HCT116 (cell line): ENCODE measurements around the gene KCNK10. TPM values are rescaled to one million over a fixed set of nuclear protein-coding genes. Genes with fewer than 3 reads are reported as not detected.

Experiments used
- ATAC-seq: fragments of 200-7000 bp; cut with Tn5 transposase; 2 replicates; pipeline ENCODE4 v1.9.1; 2020; ENCODE audit warnings: mild to moderate bottlenecking, moderate library complexity
- BruUV-seq: library from RNA; stranded (reverse); fragments of 400-500 nt; replicated peaks from 2 replicates; lab custom pipeline; 2021; lab: Mats Ljungman, UMichigan
- CTCF ChIA-PET: fragments of 300-600 bp; sonication (Branson Sonifier 250); formaldehyde crosslinking; loops from one replicate; lab custom pipeline; 2021; ENCODE audit warnings: antibody characterized with exemption; lab: Charles Lee
- POLR2A ChIA-PET: fragments of 300-600, 350-600 bp; sonication (Branson Sonifier 250); formaldehyde crosslinking; loops from one replicate; lab custom pipeline; 2021; ENCODE audit warnings: antibody characterized with exemption; lab: Charles Lee
- RAD21 ChIA-PET, 2 experiments: fragments of 300-600 bp; sonication (Branson Sonifier 250); formaldehyde crosslinking; loops; one replicate each; lab custom pipeline; 2023; ENCODE audit warnings: low total read pairs in 2 of 2; ENCODE audit not compliant: uncharacterized antibody in 2 of 2, unreplicated experiment in 2 of 2, low non-redundant PET in 1 of 2; lab: Charles Lee
- DNase-seq: peaks from one replicate; pipeline ENCODE4 v3.0.0-alpha.2; 2010; ENCODE audit warnings: low read depth, low spot score
- H2AFZ ChIP-seq: fragments of 200-600 bp; shearing (Covaris generic), sonication (generic); 2 replicates; pipeline ENCODE4 v1.6.1; 2017; ENCODE audit warnings: low read depth, mixed run types, mixed read lengths, antibody characterized with exemption, low read length; ENCODE audit not compliant: poor library complexity, severe bottlenecking
- H3K27ac ChIP-seq: 2 replicates; pipeline ENCODE4 v1.5.1; 2012; ENCODE audit warnings: low read depth, low read length
- H3K27me3 ChIP-seq: fragments of 200-600 bp; sonication (generic); 2 replicates; pipeline ENCODE4 v1.6.1; 2016; ENCODE audit warnings: mixed run types, low read length, mixed read lengths; ENCODE audit not compliant: insufficient read depth
- H3K36me3 ChIP-seq, 2 experiments: fragments of 200-500 bp in 1 of 2; fragments of 200-600 bp in 1 of 2; sonication (Bioruptor generic) in 1 of 2; sonication (generic) in 1 of 2; 2 replicates each; pipeline versions ENCODE4 v1.5.1 to v1.6.1; 2014 to 2016; ENCODE audit warnings: low read length in 2 of 2, inconsistent platforms in 1 of 2, mixed read lengths in 1 of 2, mixed run types in 1 of 2; ENCODE audit not compliant: insufficient read depth in 2 of 2, control insufficient read depth in 1 of 2
- H3K4me1 ChIP-seq, 2 experiments: fragments of 200-600 bp in 1 of 2; sonication (generic) in 1 of 2; 2 replicates each; pipeline versions ENCODE4 v1.5.1 to v1.6.1; 2012 to 2017; ENCODE audit warnings: low read length in 2 of 2, inconsistent platforms in 1 of 2, mild to moderate bottlenecking in 1 of 2, mixed read lengths in 1 of 2, mixed run types in 1 of 2, moderate library complexity in 1 of 2; ENCODE audit not compliant: insufficient read depth in 2 of 2, control insufficient read depth in 1 of 2
- H3K4me2 ChIP-seq: fragments of 200-600 bp; sonication (generic); 2 replicates; pipeline ENCODE4 v1.6.1; 2017; ENCODE audit warnings: mixed run types, low read length, mixed read lengths
- H3K4me3 ChIP-seq, 2 experiments: fragments of 200-600 bp in 1 of 2; sonication (generic) in 1 of 2; replicated peaks in 1 of 2; 2 replicates each; pipeline ENCODE4 v1.5.1; 2011 to 2016; ENCODE audit warnings: low read length in 2 of 2, control low read depth in 1 of 2, low read depth in 1 of 2, mild to moderate bottlenecking in 1 of 2, mixed read lengths in 1 of 2, mixed run types in 1 of 2
- H3K79me2 ChIP-seq: fragments of 200-600 bp; sonication (generic); 2 replicates; pipeline ENCODE4 v1.6.1; 2017; ENCODE audit warnings: mild to moderate bottlenecking, mixed run types, low read length, moderate library complexity, mixed read lengths; ENCODE audit not compliant: insufficient read depth
- H3K9ac ChIP-seq: fragments of 200-600 bp; sonication (generic); 2 replicates; pipeline ENCODE4 v1.6.1; 2016; ENCODE audit warnings: low read length, mixed read lengths
- H3K9me2 ChIP-seq: fragments of 200-600 bp; sonication (generic), shearing (Covaris generic); 2 replicates; pipeline ENCODE4 v1.6.1; 2017; ENCODE audit warnings: mixed run types, mild to moderate bottlenecking, moderate library complexity; ENCODE audit not compliant: insufficient read depth
- H3K9me3 ChIP-seq, 2 experiments: fragments of 200-500 bp in 1 of 2; fragments of 200-600 bp in 1 of 2; sonication (Bioruptor generic) in 1 of 2; sonication (generic) in 1 of 2; 2 replicates each; pipeline ENCODE4 v1.6.1; 2014 to 2017; ENCODE audit warnings: low read length in 2 of 2, mixed read lengths in 2 of 2, inconsistent platforms in 1 of 2, low read depth in 1 of 2, mild to moderate bottlenecking in 1 of 2, mixed run types in 1 of 2, moderate library complexity in 1 of 2; ENCODE audit not compliant: control insufficient read depth in 1 of 2, insufficient read depth in 1 of 2
- H4K20me1 ChIP-seq: fragments of 200-600 bp; sonication (generic), shearing (Covaris generic); 2 replicates; pipeline ENCODE4 v1.6.1; 2017; ENCODE audit warnings: mixed run types, mild to moderate bottlenecking, moderate library complexity; ENCODE audit not compliant: insufficient read depth
- CBX3 ChIP-seq: IDR thresholded peaks from 2 replicates; pipeline ENCODE4 v1.6.1; 2012; ENCODE audit warnings: low read depth
- CEBPB ChIP-seq: IDR thresholded peaks from 2 replicates; pipeline ENCODE4 v1.6.1; 2012; ENCODE audit warnings: low read depth
- EGR1 ChIP-seq: IDR thresholded peaks from 2 replicates; pipeline ENCODE4 v1.6.1; 2012; ENCODE audit warnings: low read depth
- ELF1 ChIP-seq: IDR thresholded peaks from 2 replicates; pipeline ENCODE4 v1.6.1; 2012; ENCODE audit warnings: low read depth, borderline replicate concordance
- FOSL1 ChIP-seq: IDR thresholded peaks from 2 replicates; pipeline ENCODE4 v1.6.1; 2012; ENCODE audit warnings: low read depth
- MAX ChIP-seq: IDR thresholded peaks from 2 replicates; pipeline ENCODE4 v1.6.1; 2012
- RAD21 ChIP-seq: IDR thresholded peaks from 2 replicates; pipeline ENCODE4 v1.6.1; 2012; ENCODE audit warnings: low read depth, mild to moderate bottlenecking
- REST ChIP-seq: IDR thresholded peaks from 2 replicates; pipeline ENCODE4 v1.6.1; 2012; ENCODE audit warnings: low read depth
- SIN3A ChIP-seq: IDR thresholded peaks from 2 replicates; pipeline ENCODE4 v1.6.1; 2012; ENCODE audit warnings: low read depth
- SP1 ChIP-seq: IDR thresholded peaks from 2 replicates; pipeline ENCODE4 v1.6.1; 2012; ENCODE audit warnings: low read depth
- SRF ChIP-seq: IDR thresholded peaks from 2 replicates; pipeline ENCODE4 v1.6.1; 2012; ENCODE audit warnings: low read depth
- TCF7L2 ChIP-seq: IDR thresholded peaks from 2 replicates; pipeline ENCODE4 v1.7.0; 2011; ENCODE audit warnings: borderline replicate concordance, inconsistent platforms; ENCODE audit not compliant: insufficient read depth, insufficient read length; ENCODE audit errors: extremely low read depth
- YY1 ChIP-seq: IDR thresholded peaks from 2 replicates; pipeline ENCODE4 v1.6.1; 2011; ENCODE audit warnings: low read length, low read depth, moderate library complexity, mild to moderate bottlenecking; ENCODE audit not compliant: insufficient replicate concordance; ENCODE audit errors: extremely low read depth
- ZBTB33 ChIP-seq: IDR thresholded peaks from 2 replicates; pipeline ENCODE4 v1.6.1; 2011; ENCODE audit warnings: mild to moderate bottlenecking, low read length, moderate library complexity; ENCODE audit not compliant: insufficient replicate concordance; ENCODE audit errors: extremely low read depth
- ZFX ChIP-seq: fragments of 450-650 bp; IDR thresholded peaks from 2 replicates; pipeline ENCODE4 v1.6.1; 2017
- intact Hi-C: fragments of 100-400 bp; cut with micrococcal nuclease; formaldehyde crosslinking; loops from 2 replicates; pipeline ENCODE4 v1.10.0; 2022
- total RNA-seq: library from RNA; stranded (reverse); gene quantifications from one replicate; pipeline ENCODE4 v1.2.1, GENCODE V29; 2021; ENCODE audit not compliant: unreplicated experiment

Gene KCNK10
- total RNA-seq, 1 experiment from 2014 or later, result not detected

- TF ChIP-seq REST, result no peak
- TF ChIP-seq TCF7L2, result no peak
- no peak for TF ChIP-seq CBX3
- TF ChIP-seq FOSL1, result no peak
- TF ChIP-seq YY1, result no peak
Measured at GRCh38 chr14:88196925-88197324, 126.1 kb downstream of the KCNK10 start (continued).

GRCh38 chr14:88196116-88196890, 126.8 kb downstream of the KCNK10 start:
- no peak for DNase-seq
- no peaks in the 10 kb centered on the region for H4K20me1 ChIP-seq
- intact Hi-C loops, result no loop called here
- ChIA-PET POLR2A (no interaction called here), RAD21 (no interaction called here), CTCF (no interaction called here)
- no peaks in the 10 kb centered on the region for H3K36me3 ChIP-seq
- no peaks in the 10 kb centered on the region for H3K9me2 ChIP-seq
- H2AFZ ChIP-seq, result no peak overlapping the region
- no peak overlapping the region for H3K9ac ChIP-seq
- ATAC-seq, result no peak
- BruUV-seq, result no TSS peak
- no peaks in the 10 kb centered on the region for H3K4me1 ChIP-seq
- no peak overlapping the region for H3K4me3 ChIP-seq
- no peak overlapping the region for H3K27ac ChIP-seq
- no peaks in the 10 kb centered on the region for H3K9me3 ChIP-seq
- no peak overlapping the region for H3K4me2 ChIP-seq
- 0 out of 2 replicates have a peak, but pooled peaks cover 11% of the 10 kb centered on the region for H3K27me3 ChIP-seq
- no peaks in the 10 kb centered on the region for H3K79me2 ChIP-seq
- no peak for TF ChIP-seq RAD21
- no peak for TF ChIP-seq TCF7L2
- TF ChIP-seq ZFX, result no peak
- TF ChIP-seq CBX3, result no peak
- TF ChIP-seq EGR1, result no peak
- TF ChIP-seq CEBPB, result no peak
- TF ChIP-seq ELF1, result no peak
- no peak for TF ChIP-seq ZBTB33
- no peak for TF ChIP-seq FOSL1
- no peak for TF ChIP-seq MAX
- TF ChIP-seq REST, result no peak
- no peak for TF ChIP-seq SIN3A
- no peak for TF ChIP-seq SRF
- no peak for TF ChIP-seq SP1
